Kidney (tissue), 14 donors: Measurements from ENCODE around the gene TXNDC11. TPM values are rescaled to one million over a fixed set of nuclear protein-coding genes. Genes with fewer than 3 reads are reported as not detected.
A peak's percentile ranks its signal among the peaks of the same experiment; 100 is the strongest.

Experiments
- DNase-seq, 5 donors: peaks; one replicate each; pipeline ENCODE4 v3.0.0-alpha.2; 2013 to 2020
- FAIRE-seq: peaks from 2 replicates; lab custom pipeline; 2012; peaks lifted over from hg19 to GRCh38; lab: Jason Lieb, UNC
- H3K27ac ChIP-seq, 2 donors: one replicate each; pipeline ENCODE4 v1.7.0; 2013; ENCODE audit warnings: low read depth in 2 of 2, low read length in 2 of 2, inconsistent platforms in 1 of 2
- H3K27me3 ChIP-seq: one replicate; pipeline ENCODE4 v1.7.1; 2013; ENCODE audit warnings: low read length, inconsistent platforms; ENCODE audit not compliant: control insufficient read depth, insufficient read depth
- H3K36me3 ChIP-seq, 3 donors: one replicate each; pipeline versions ENCODE4 v1.7.0 to v1.7.1; 2013; ENCODE audit warnings: low read length in 3 of 3, control low read depth in 1 of 3, inconsistent platforms in 1 of 3; ENCODE audit not compliant: insufficient read depth in 3 of 3, control insufficient read depth in 2 of 3
- H3K4me1 ChIP-seq, 3 donors: one replicate each; pipeline versions ENCODE4 v1.7.0 to v1.7.1; 2013; ENCODE audit warnings: low read length in 3 of 3, inconsistent platforms in 1 of 3, low read depth in 1 of 3; ENCODE audit not compliant: control insufficient read depth in 2 of 3, insufficient read depth in 2 of 3
- H3K4me3 ChIP-seq, 3 donors: one replicate each; pipeline versions ENCODE4 v1.7.0 to v1.8.1; 2013; ENCODE audit warnings: low read length in 3 of 3, control low read depth in 1 of 3, inconsistent platforms in 1 of 3
- H3K9ac ChIP-seq, 3 donors: one replicate each; pipeline versions ENCODE4 v1.7.0 to v1.7.1; 2013; ENCODE audit warnings: low read length in 3 of 3, control low read depth in 1 of 3, inconsistent platforms in 1 of 3
- H3K9me3 ChIP-seq, 3 donors: one replicate each; pipeline versions ENCODE4 v1.7.0 to v1.7.1; 2013; ENCODE audit warnings: low read length in 3 of 3, control low read depth in 1 of 3, inconsistent platforms in 1 of 3; ENCODE audit not compliant: control insufficient read depth in 2 of 3, insufficient read depth in 1 of 3
- CTCF ChIP-seq: IDR thresholded peaks from 3 replicates; pipeline ENCODE4 v1.5.1; 2012; ENCODE audit warnings: mild to moderate bottlenecking, moderate library complexity, borderline replicate concordance; ENCODE audit not compliant: insufficient read depth; ENCODE audit errors: extremely low read depth
- intact Hi-C: fragments of 100-400 bp; cut with DNase I; formaldehyde crosslinking; loops from one replicate; pipeline ENCODE4 v1.11.1; 2022
- polyA plus RNA-seq: library from polyadenylated mRNA; stranded (reverse); fragments of 350-450 nt; fragmentation: Illumina TruSeq; extraction: RNeasy Lipid Tissue Mini Kit (QIAGEN cat#74804); gene quantifications from one replicate; pipeline ENCODE4 v1.2.3, GENCODE V29; 2014; ENCODE audit warnings: low read depth, low replicate concordance; ENCODE audit not compliant: insufficient read depth
- total RNA-seq: library from RNA; stranded (reverse); fragmentation: NEBNext Ultra II Directional; extraction: Animal tissue kit (Norgen Biotek cat#: 25700); gene quantifications from one replicate; pipeline ENCODE4 v1.2.1, GENCODE V29; 2021
- donor health status: control.
- donor health status: control.
- donor health status: control.
- donor health status: control.
- donor health status: control.
- donor health status: DM: yes; HTN: yes; CAD: no.
- donor health status: Normal renal cell carcinoma (clear cell type).

Gene TXNDC11
- total and polyA plus RNA-seq, 2 donors from 2014 or later, result 60.8 to 70.9 TPM

- Histone ChIP-seq H3K27ac (no peak overlapping the region), H3K4me3 (no peak overlapping the region), H3K36me3 (peaks cover 2 to 24% (median 10%) of the 10 kb centered on the region in 3 donors), H3K9me3 (no peaks in the 10 kb centered on the region), H3K4me1 (peaks cover 0 to 9% (median 3%) of the 10 kb centered on the region in 3 donors), H3K9ac (no peak overlapping the region), H3K27me3 (no peaks in the 10 kb centered on the region)
- FAIRE-seq (no peak), DNase-seq (peak in 1 of 5 donors; percentile 52)
- TF ChIP-seq CTCF, result no peak
- intact Hi-C loops, result no loop called here
Observed at GRCh38 chr16:11705311-11706025, 37.2 kb downstream of the TXNDC11 start.

GRCh38 chr16:11700264-11701029, 42.2 kb downstream of the TXNDC11 start:
- DNase-seq, result no peak
- FAIRE-seq, result no peak
- Histone ChIP-seq H3K27me3 (no peaks in the 10 kb centered on the region), H3K4me3 (no peak overlapping the region), H3K9ac (no peak overlapping the region), H3K36me3 (peaks cover 2 to 57% (median 39%) of the 10 kb centered on the region in 3 donors), H3K9me3 (no peaks in the 10 kb centered on the region), H3K27ac (no peak overlapping the region), H3K4me1 (peaks cover 0 to 3% (median 0%) of the 10 kb centered on the region in 3 donors)
- TF ChIP-seq CTCF, result no peak
- intact Hi-C loops, result no loop called here

- no peak for FAIRE-seq
- H3K9me3 ChIP-seq, result no peaks in the 10 kb centered on the region
- TF ChIP-seq CTCF, result no peak
- no peak for DNase-seq
- H3K36me3 ChIP-seq, result peaks cover 2 to 67% (median 44%) of the 10 kb centered on the region in 3 donors
- no peak overlapping the region for H3K27ac ChIP-seq
- no peak overlapping the region for H3K9ac ChIP-seq
- no peak overlapping the region for H3K4me3 ChIP-seq
- peaks cover 0 to 3% (median 0%) of the 10 kb centered on the region in 3 donors for H3K4me1 ChIP-seq
- H3K27me3 ChIP-seq, result no peaks in the 10 kb centered on the region
- intact Hi-C loops, result no loop called here
Observed at GRCh38 chr16:11699234-11699894, 43.3 kb downstream of the TXNDC11 start.
